GM21447 (cell line): Measurements from ENCODE around the gene METTL5.
A peak's percentile ranks its signal among the peaks of the same experiment; 100 is the strongest.
"Not testable (repeated sequence)": the region's sequence is repeated elsewhere in the genome, so short reads cannot be mapped to it uniquely, and the experiment has no call there.

Experiments
- ATAC-seq: cut with Tn5 transposase; IDR thresholded peaks from one replicate; pipeline ENCODE4 v1.9.1; 2021; ENCODE audit not compliant: unreplicated experiment

METTL5 gene

GRCh38 chr2:169824373-169825333 is at the start of gene METTL5:
Gene METTL5, minus strand, starts transcription at chr2:169824905. Its CDS starts 308 bp downstream, at chr2:169824597.
- peak; percentile 54 for ATAC-seq

- no peak for ATAC-seq
These were observed 47.3 kb upstream of the METTL5 start for GRCh38 chr2:169871994-169872393.

- not testable (repeated sequence) for ATAC-seq
These were observed 46.7 kb upstream of the METTL5 start for GRCh38 chr2:169871369-169871768.

GRCh38 chr2:169868951-169869350 is 44.2 kb upstream of the METTL5 start:
- no peak for ATAC-seq

GRCh38 chr2:169867579-169867978 is 42.9 kb upstream of the METTL5 start:
- ATAC-seq = no peak

- not testable (repeated sequence) for ATAC-seq
These were observed 41.5 kb upstream of the METTL5 start for GRCh38 chr2:169866230-169866629.

GRCh38 chr2:169865492-169865891 is 40.8 kb upstream of the METTL5 start:
- no peak for ATAC-seq

- no peak for ATAC-seq
These were observed 38.1 kb upstream of the METTL5 start for GRCh38 chr2:169862816-169863215.

- no peak for ATAC-seq
These were observed 35.4 kb upstream of the METTL5 start for GRCh38 chr2:169860149-169860548.

GRCh38 chr2:169859423-169859822 is 34.7 kb upstream of the METTL5 start:
- ATAC-seq = no peak

- ATAC-seq = not testable (repeated sequence)
These were observed 30.9 kb upstream of the METTL5 start for GRCh38 chr2:169855281-169856258.

GRCh38 chr2:169853041-169853668 is 28.4 kb upstream of the METTL5 start:
- no peak for ATAC-seq

- ATAC-seq = no peak
These were observed 25.0 kb upstream of the METTL5 start for GRCh38 chr2:169849710-169850109.

GRCh38 chr2:169848959-169849693 is 24.4 kb upstream of the METTL5 start:
- ATAC-seq = not testable (repeated sequence)

GRCh38 chr2:169845016-169845415 is 20.3 kb upstream of the METTL5 start:
- no peak for ATAC-seq

GRCh38 chr2:169841625-169842024 is 16.9 kb upstream of the METTL5 start:
- not testable (repeated sequence) for ATAC-seq

GRCh38 chr2:169840747-169841142 is 16.0 kb upstream of the METTL5 start:
- ATAC-seq = no peak

- no peak for ATAC-seq
These were observed 15.4 kb upstream of the METTL5 start for GRCh38 chr2:169839954-169840746.

GRCh38 chr2:169838743-169839489 is 14.2 kb upstream of the METTL5 start:
- no peak for ATAC-seq
